ENCODE measurements around the gene BTBD1.

DNA sequence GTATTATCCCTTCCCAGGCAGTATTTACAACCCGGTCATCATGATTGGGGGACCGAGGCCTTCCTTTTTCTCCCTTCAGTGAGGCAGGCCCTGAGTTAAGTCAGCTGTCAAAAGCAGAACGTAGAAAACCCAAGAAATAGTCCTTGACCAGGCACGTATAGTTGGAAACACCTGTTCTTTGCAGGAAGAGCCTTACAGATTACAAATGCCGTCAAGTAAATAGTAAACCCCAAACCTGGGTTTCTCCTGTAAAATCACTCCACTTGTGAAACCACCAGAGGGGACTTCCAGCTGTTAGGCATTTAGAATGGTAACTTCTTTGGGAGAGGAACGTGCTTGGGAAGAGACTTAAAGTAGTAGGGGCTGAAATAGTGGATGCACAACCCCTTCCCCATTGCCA is 1.0 kb upstream of the BTBD1 start:
- TF ChIP-seq EZH2phosphoT487 (IDR thresholded peaks at IDR 0.05; ENCODE audit: borderline replicate concordance), result no peak
- TF ChIP-seq EZH2 (IDR thresholded peaks at IDR 0.05), result no peak
- no peak for TF ChIP-seq RAD21 (IDR thresholded peaks at IDR 0.05; ENCODE audit: low read depth)
- no peak for TF ChIP-seq FOSL1 (IDR thresholded peaks at IDR 0.05; ENCODE audit: low read depth)
- TF ChIP-seq, protein P1, sequence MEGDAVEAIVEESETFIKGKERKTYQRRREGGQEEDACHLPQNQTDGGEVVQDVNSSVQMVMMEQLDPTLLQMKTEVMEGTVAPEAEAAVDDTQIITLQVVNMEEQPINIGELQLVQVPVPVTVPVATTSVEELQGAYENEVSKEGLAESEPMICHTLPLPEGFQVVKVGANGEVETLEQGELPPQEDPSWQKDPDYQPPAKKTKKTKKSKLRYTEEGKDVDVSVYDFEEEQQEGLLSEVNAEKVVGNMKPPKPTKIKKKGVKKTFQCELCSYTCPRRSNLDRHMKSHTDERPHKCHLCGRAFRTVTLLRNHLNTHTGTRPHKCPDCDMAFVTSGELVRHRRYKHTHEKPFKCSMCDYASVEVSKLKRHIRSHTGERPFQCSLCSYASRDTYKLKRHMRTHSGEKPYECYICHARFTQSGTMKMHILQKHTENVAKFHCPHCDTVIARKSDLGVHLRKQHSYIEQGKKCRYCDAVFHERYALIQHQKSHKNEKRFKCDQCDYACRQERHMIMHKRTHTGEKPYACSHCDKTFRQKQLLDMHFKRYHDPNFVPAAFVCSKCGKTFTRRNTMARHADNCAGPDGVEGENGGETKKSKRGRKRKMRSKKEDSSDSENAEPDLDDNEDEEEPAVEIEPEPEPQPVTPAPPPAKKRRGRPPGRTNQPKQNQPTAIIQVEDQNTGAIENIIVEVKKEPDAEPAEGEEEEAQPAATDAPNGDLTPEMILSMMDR (IDR thresholded peaks at IDR 0.05 in 2 of 3, conservative IDR thresholded peaks at IDR 0.05 in 1 of 3; ENCODE audit: borderline replicate concordance in 1 of 3, insufficient read depth in 1 of 3, low read depth in 2 of 3, low read length in 2 of 3), result no peak
- TF ChIP-seq POLR2A (IDR thresholded peaks at IDR 0.05; ENCODE audit: borderline replicate concordance, extremely low read depth, insufficient read depth, insufficient read length), result no peak
- no peak for TF ChIP-seq SIN3A (IDR thresholded peaks at IDR 0.05; ENCODE audit: low read depth)
- TF ChIP-seq, protein P2, sequence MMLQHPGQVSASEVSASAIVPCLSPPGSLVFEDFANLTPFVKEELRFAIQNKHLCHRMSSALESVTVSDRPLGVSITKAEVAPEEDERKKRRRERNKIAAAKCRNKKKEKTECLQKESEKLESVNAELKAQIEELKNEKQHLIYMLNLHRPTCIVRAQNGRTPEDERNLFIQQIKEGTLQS (IDR thresholded peaks at IDR 0.05), result no peak
- no peak for TF ChIP-seq ZNF274 (IDR thresholded peaks at IDR 0.05; ENCODE audit: low read depth, low read length)
- no peak for TF ChIP-seq TCF7L2 (IDR thresholded peaks at IDR 0.05; ENCODE audit: borderline replicate concordance, extremely low read depth, insufficient read depth, insufficient read length)

All from HCT116 (cell line).